A549 (cell line): Measurements from ENCODE around the gene SMARCAL1. TPM values are rescaled to one million over a fixed set of nuclear protein-coding genes. Genes with fewer than 3 reads are reported as not detected.

Experiments used
- ATAC-seq, 2 experiments: fragments of 200-7000 bp in 1 of 2; fragments of >200 bp in 1 of 2; cut with Nextera tagmentation in 1 of 2; cut with Tn5 transposase in 1 of 2; 3 replicates each; pipeline versions ENCODE4 v1.8.0 to v1.9.1; 2018 to 2020; ENCODE audit warnings: mild to moderate bottlenecking in 1 of 2, moderate library complexity in 1 of 2
- CTCF ChIA-PET: fragments of 300-600 bp; sonication (Branson Sonifier 250); formaldehyde crosslinking; extraction: SDS; loops from one replicate; lab custom pipeline; 2021; ENCODE audit warnings: antibody characterized with exemption, inconsistent platforms; lab: Yijun Ruan, JAX
- POLR2A ChIA-PET: fragments of 350-600 bp; formaldehyde crosslinking; extraction: SDS; loops from one replicate; lab custom pipeline; 2021; ENCODE audit warnings: antibody characterized with exemption, inconsistent platforms; lab: Yijun Ruan, JAX
- DNase-seq, 2 experiments: peaks; one replicate each; pipeline versions ENCODE4 v3.0.0 to v3.0.0-alpha.2; 2011 to 2016; ENCODE audit warnings: low read depth in 1 of 2, low spot score in 1 of 2
- FAIRE-seq: peaks from 2 replicates; lab custom pipeline; 2011; peaks lifted over from hg19 to GRCh38; lab: Jason Lieb, UNC
- H3K27ac ChIP-seq, 2 experiments: fragments of >200 bp; sonication (Bioruptor Twin); formaldehyde crosslinking; 3 replicates each; pipeline ENCODE4 v1.5.1; 2016 to 2017
- H3K4me1 ChIP-seq: fragments of >200 bp; sonication (Bioruptor Twin); formaldehyde crosslinking; 3 replicates; pipeline ENCODE4 v1.6.1; 2016
- H3K4me2 ChIP-seq: fragments of >200 bp; sonication (Bioruptor Twin); formaldehyde crosslinking; 3 replicates; pipeline ENCODE4 v1.6.1; 2016
- H3K4me3 ChIP-seq: fragments of >200 bp; sonication (Bioruptor Twin); formaldehyde crosslinking; 3 replicates; pipeline ENCODE4 v1.5.1; 2016
- H3K9me3 ChIP-seq: fragments of >200 bp; sonication (Bioruptor Twin); formaldehyde crosslinking; 3 replicates; pipeline ENCODE4 v1.6.1; 2016
- BHLHE40 ChIP-seq: IDR thresholded peaks from 2 replicates; pipeline ENCODE4 v1.6.1; 2012; ENCODE audit warnings: low read depth, low read length, inconsistent platforms
- CEBPB ChIP-seq, 2 experiments: fragments of >200 bp in 1 of 2; sonication (Bioruptor Twin) in 1 of 2; formaldehyde crosslinking in 1 of 2; IDR thresholded peaks; 2 replicates each; pipeline ENCODE4 v1.6.1; 2012 to 2016
- CHD2 ChIP-seq: fragments of 150-350 bp; IDR thresholded peaks from 2 replicates; pipeline ENCODE4 v1.6.1; 2014; ENCODE audit warnings: low read length; ENCODE audit not compliant: partially characterized antibody
- CHD4 ChIP-seq: fragments of 200-600 bp; sonication (generic); IDR thresholded peaks from 2 replicates; pipeline ENCODE4 v1.6.1; 2016; ENCODE audit warnings: antibody characterized with exemption, mild to moderate bottlenecking, borderline replicate concordance
- EHF ChIP-seq: fragments of 250-450 bp; sonication (Bioruptor Pico); IDR thresholded peaks from 2 replicates; pipeline ENCODE4 v1.5.0; 2020; ENCODE audit warnings: mild to moderate bottlenecking
- EP300 ChIP-seq, 2 experiments: fragments of >200 bp; sonication (Bioruptor Twin); formaldehyde crosslinking; IDR thresholded peaks; 2 replicates in 1 of 2; 3 replicates in 1 of 2; pipeline ENCODE4 v1.6.1; 2016 to 2017
- GATA3 ChIP-seq: IDR thresholded peaks from 2 replicates; pipeline ENCODE4 v1.6.1; 2012; ENCODE audit warnings: borderline replicate concordance
- HOXB13 ChIP-seq: fragments of 250-450 bp; sonication (Bioruptor Pico); IDR thresholded peaks from 2 replicates; pipeline ENCODE4 v1.5.0; 2020; ENCODE audit warnings: low read depth, mild to moderate bottlenecking, moderate library complexity
- HOXB5 ChIP-seq: fragments of 250-450 bp; sonication (Bioruptor Pico); IDR thresholded peaks from 2 replicates; pipeline ENCODE4 v1.5.0; 2020; ENCODE audit warnings: mild to moderate bottlenecking, moderate library complexity
- JUN ChIP-seq, 2 experiments: fragments of >200 bp; sonication (Bioruptor Twin); formaldehyde crosslinking; IDR thresholded peaks; 2 replicates in 1 of 2; 3 replicates in 1 of 2; pipeline ENCODE4 v1.6.1; 2016 to 2017
- JUNB ChIP-seq: fragments of >200 bp; sonication (Bioruptor Twin); formaldehyde crosslinking; IDR thresholded peaks from 2 replicates; pipeline ENCODE4 v1.6.1; 2016
- KDM1A ChIP-seq: fragments of 200-600 bp; sonication (generic); IDR thresholded peaks from 2 replicates; pipeline ENCODE4 v1.6.1; 2016; ENCODE audit warnings: low read depth, mild to moderate bottlenecking
- KDM5A ChIP-seq: fragments of 200-600 bp; sonication (generic); IDR thresholded peaks from 2 replicates; pipeline ENCODE4 v1.6.1; 2016; ENCODE audit warnings: antibody characterized with exemption, mild to moderate bottlenecking
- MAZ ChIP-seq: fragments of 150-350 bp; IDR thresholded peaks from 2 replicates; pipeline ENCODE4 v1.6.1; 2014; ENCODE audit warnings: antibody characterized with exemption, low read depth, low read length, borderline replicate concordance
- RAD21 ChIP-seq, 2 experiments: fragments of >200 bp in 1 of 2; sonication (Bioruptor Twin) in 1 of 2; formaldehyde crosslinking in 1 of 2; IDR thresholded peaks in 1 of 2; conservative IDR thresholded peaks in 1 of 2; 2 replicates in 1 of 2; 3 replicates in 1 of 2; pipeline ENCODE4 v1.6.1; 2012 to 2018; ENCODE audit warnings: inconsistent platforms in 1 of 2
- RARB ChIP-seq: fragments of 250-450 bp; sonication (Bioruptor Pico); IDR thresholded peaks from 2 replicates; pipeline ENCODE4 v1.8.0; 2021; ENCODE audit warnings: mild to moderate bottlenecking, moderate library complexity
- RFX5 ChIP-seq: fragments of 450-650 bp; IDR thresholded peaks from 2 replicates; pipeline ENCODE4 v1.7.1; 2014; ENCODE audit warnings: antibody characterized with exemption, mild to moderate bottlenecking, moderate library complexity
- RNF2 ChIP-seq: fragments of 200-600 bp; sonication (generic); IDR thresholded peaks from 2 replicates; pipeline ENCODE4 v1.6.1; 2016; ENCODE audit warnings: low read depth, mild to moderate bottlenecking, antibody characterized with exemption, moderate library complexity, borderline replicate concordance
- SREBF2 ChIP-seq: fragments of 450-650 bp; IDR thresholded peaks from 2 replicates; pipeline ENCODE4 v1.6.1; 2014; ENCODE audit warnings: mild to moderate bottlenecking, moderate library complexity
- TFCP2L1 ChIP-seq: fragments of 250-450 bp; sonication (Bioruptor Pico); IDR thresholded peaks from 2 replicates; pipeline ENCODE4 v1.5.0; 2021; ENCODE audit warnings: mild to moderate bottlenecking
- ZSCAN20 ChIP-seq: fragments of 250-450 bp; sonication (Bioruptor Pico); IDR thresholded peaks from 2 replicates; pipeline ENCODE4 v1.8.0; 2022; ENCODE audit warnings: mild to moderate bottlenecking, moderate library complexity
- WGBS: methylation state at CpG from one replicate; pipeline ENCODE4 v1.1.6; 2017; ENCODE audit errors: missing lambda C conversion rate; 5-methylcytosine and 5-hydroxymethylcytosine counted together
- polyA plus RNA-seq, 4 experiments: library from polyadenylated mRNA; depleted of rRNA in 3 of 4; stranded (reverse); fragments of >200 nt; fragmentation: RNase III in 1 of 4; extraction: RNeasy Plus Mini Kit Qiagen cat#74134 plus additional on column Dnase treatment in 1 of 4; gene quantifications; 2 replicates in 3 of 4; 3 replicates in 1 of 4; pipeline ENCODE4 v1.2.3, GENCODE V29; 2011 to 2017
- TF ChIP-seq, protein P1 (sequence below): fragments of 250-450 bp; sonication (Bioruptor Pico); IDR thresholded peaks from 2 replicates; pipeline ENCODE4 v1.5.0; 2020; ENCODE audit warnings: low read depth, mild to moderate bottlenecking, moderate library complexity
- TF ChIP-seq, protein P2 (sequence below): IDR thresholded peaks from 2 replicates; pipeline ENCODE4 v1.6.1; 2012
- TF ChIP-seq, protein P3 (sequence below): fragments of 200-600 bp; sonication (generic); IDR thresholded peaks from 2 replicates; pipeline ENCODE4 v1.6.1; 2016; ENCODE audit warnings: antibody characterized with exemption, mild to moderate bottlenecking, moderate library complexity
- TF ChIP-seq, protein P4 (sequence below): fragments of >200 bp; sonication (Bioruptor Twin); formaldehyde crosslinking; IDR thresholded peaks from 3 replicates; pipeline ENCODE4 v1.5.1; 2016

Gene SMARCAL1
- polyA plus RNA-seq, 2 of the 4 experiments (the other 2 are of a cell fraction) = 18.4 to 28.7 TPM

DNA sequence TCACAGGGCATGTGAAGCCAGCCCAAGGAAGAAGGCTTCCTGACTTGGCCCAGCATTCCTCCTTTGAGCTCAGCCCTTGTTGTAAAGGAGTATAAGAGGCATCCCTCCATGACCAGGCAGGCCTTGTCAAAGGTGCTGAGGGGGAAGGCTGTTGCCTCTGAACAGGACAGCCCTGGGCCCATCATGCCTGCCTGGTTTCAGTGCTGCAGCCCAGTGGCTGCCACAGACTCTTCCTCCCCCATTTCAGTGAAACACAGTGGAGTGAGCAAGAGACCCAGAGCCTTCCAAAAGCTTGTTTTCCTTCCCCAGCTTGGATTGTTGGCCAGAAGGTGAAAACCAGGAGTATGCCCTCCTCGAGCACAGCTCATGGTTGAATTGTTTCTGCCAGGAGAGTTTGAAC lies 66.5 kb downstream of the SMARCAL1 start:
- CTCF ChIA-PET = interaction anchor here (1.1 kb wide), 1 partner anchor 11 kb away, joined by 3 read pairs; no protein-coding TSS in a partner anchor
- no peaks in the 10 kb centered on the region for H3K4me1 ChIP-seq

DNA sequence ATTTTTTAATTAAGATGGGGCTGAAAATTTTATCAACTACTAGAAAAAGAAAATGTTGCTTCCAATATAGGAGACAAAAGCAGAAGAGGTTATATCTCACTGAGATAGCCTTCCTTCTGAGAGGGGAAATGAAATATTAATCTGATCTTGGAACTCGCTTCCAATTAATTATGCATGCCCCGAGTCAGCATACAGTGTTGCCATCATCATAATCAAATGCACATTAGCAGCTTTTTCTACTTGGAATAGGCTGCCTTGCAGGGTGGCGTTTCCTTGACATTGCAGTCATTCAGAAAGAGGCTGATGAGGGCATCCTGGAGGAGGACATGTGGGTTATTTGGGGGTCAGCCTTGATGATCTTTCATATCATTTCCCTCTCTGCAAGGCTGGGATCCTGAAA lies 67.9 kb downstream of the SMARCAL1 start:
- Histone ChIP-seq H3K4me2 (no peak overlapping the region), H3K9me3 (no peaks in the 10 kb centered on the region), H3K27ac (no peak overlapping the region)
- DNase-seq = no peak
- WGBS = 89% methylated on average over 3 of the region's 3 CpGs
- no peak for TF ChIP-seq JUNB
- no peak for TF ChIP-seq CHD2
- no peak for TF ChIP-seq EP300 (IDR thresholded peaks at IDR 0.05)
- TF ChIP-seq, protein P1, sequence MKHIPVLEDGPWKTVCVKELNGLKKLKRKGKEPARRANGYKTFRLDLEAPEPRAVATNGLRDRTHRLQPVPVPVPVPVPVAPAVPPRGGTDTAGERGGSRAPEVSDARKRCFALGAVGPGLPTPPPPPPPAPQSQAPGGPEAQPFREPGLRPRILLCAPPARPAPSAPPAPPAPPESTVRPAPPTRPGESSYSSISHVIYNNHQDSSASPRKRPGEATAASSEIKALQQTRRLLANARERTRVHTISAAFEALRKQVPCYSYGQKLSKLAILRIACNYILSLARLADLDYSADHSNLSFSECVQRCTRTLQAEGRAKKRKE = no peak
- TF ChIP-seq RARB (CRISPR knock-in tag) = no peak
- TF ChIP-seq, protein P2, sequence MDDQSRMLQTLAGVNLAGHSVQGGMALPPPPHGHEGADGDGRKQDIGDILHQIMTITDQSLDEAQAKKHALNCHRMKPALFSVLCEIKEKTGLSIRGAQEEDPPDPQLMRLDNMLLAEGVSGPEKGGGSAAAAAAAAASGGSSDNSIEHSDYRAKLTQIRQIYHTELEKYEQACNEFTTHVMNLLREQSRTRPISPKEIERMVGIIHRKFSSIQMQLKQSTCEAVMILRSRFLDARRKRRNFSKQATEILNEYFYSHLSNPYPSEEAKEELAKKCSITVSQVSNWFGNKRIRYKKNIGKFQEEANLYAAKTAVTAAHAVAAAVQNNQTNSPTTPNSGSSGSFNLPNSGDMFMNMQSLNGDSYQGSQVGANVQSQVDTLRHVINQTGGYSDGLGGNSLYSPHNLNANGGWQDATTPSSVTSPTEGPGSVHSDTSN = no peak
- no peak for TF ChIP-seq RFX5
- TF ChIP-seq JUN (IDR thresholded peaks at IDR 0.05) = no peak
- no peak for TF ChIP-seq CEBPB (IDR thresholded peaks at IDR 0.05)
- TF ChIP-seq RAD21 (conservative IDR thresholded peaks at IDR 0.05 in 1 of 2, IDR thresholded peaks at IDR 0.05 in 1 of 2) = no peak
- TF ChIP-seq GATA3 = no peak
- TF ChIP-seq EHF = no peak
- no peak for TF ChIP-seq SREBF2
- TF ChIP-seq HOXB5 = no peak
- TF ChIP-seq, protein P3, sequence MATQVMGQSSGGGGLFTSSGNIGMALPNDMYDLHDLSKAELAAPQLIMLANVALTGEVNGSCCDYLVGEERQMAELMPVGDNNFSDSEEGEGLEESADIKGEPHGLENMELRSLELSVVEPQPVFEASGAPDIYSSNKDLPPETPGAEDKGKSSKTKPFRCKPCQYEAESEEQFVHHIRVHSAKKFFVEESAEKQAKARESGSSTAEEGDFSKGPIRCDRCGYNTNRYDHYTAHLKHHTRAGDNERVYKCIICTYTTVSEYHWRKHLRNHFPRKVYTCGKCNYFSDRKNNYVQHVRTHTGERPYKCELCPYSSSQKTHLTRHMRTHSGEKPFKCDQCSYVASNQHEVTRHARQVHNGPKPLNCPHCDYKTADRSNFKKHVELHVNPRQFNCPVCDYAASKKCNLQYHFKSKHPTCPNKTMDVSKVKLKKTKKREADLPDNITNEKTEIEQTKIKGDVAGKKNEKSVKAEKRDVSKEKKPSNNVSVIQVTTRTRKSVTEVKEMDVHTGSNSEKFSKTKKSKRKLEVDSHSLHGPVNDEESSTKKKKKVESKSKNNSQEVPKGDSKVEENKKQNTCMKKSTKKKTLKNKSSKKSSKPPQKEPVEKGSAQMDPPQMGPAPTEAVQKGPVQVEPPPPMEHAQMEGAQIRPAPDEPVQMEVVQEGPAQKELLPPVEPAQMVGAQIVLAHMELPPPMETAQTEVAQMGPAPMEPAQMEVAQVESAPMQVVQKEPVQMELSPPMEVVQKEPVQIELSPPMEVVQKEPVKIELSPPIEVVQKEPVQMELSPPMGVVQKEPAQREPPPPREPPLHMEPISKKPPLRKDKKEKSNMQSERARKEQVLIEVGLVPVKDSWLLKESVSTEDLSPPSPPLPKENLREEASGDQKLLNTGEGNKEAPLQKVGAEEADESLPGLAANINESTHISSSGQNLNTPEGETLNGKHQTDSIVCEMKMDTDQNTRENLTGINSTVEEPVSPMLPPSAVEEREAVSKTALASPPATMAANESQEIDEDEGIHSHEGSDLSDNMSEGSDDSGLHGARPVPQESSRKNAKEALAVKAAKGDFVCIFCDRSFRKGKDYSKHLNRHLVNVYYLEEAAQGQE = no peak
- TF ChIP-seq ZSCAN20 (CRISPR knock-in tag) = no peak
- TF ChIP-seq, all 56 proteins: peak for 0
- ATAC-seq = no peak
- FAIRE-seq = no peak
- no peak overlapping the region for H3K4me3 ChIP-seq
- POLR2A ChIA-PET = no interaction called here
- CTCF ChIA-PET = no interaction called here
- H3K4me1 ChIP-seq = no peaks in the 10 kb centered on the region

More for the DNA sequence above, 66.5 kb downstream of the SMARCAL1 start:
- TF ChIP-seq TFCP2L1 (CRISPR knock-in tag) (no peak), RARB (CRISPR knock-in tag) (no peak), HOXB5 (no peak), MAZ (no peak), BHLHE40 (no peak), EHF (no peak), ZSCAN20 (CRISPR knock-in tag) (no peak), KDM1A (no peak), KDM5A (no peak), CEBPB (IDR thresholded peaks at IDR 0.05) (no peak), RNF2 (no peak), CHD4 (no peak), HOXB13 (no peak)
- TF ChIP-seq, protein P4, sequence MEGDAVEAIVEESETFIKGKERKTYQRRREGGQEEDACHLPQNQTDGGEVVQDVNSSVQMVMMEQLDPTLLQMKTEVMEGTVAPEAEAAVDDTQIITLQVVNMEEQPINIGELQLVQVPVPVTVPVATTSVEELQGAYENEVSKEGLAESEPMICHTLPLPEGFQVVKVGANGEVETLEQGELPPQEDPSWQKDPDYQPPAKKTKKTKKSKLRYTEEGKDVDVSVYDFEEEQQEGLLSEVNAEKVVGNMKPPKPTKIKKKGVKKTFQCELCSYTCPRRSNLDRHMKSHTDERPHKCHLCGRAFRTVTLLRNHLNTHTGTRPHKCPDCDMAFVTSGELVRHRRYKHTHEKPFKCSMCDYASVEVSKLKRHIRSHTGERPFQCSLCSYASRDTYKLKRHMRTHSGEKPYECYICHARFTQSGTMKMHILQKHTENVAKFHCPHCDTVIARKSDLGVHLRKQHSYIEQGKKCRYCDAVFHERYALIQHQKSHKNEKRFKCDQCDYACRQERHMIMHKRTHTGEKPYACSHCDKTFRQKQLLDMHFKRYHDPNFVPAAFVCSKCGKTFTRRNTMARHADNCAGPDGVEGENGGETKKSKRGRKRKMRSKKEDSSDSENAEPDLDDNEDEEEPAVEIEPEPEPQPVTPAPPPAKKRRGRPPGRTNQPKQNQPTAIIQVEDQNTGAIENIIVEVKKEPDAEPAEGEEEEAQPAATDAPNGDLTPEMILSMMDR = no peak
- FAIRE-seq (no peak), DNase-seq (no peak), ATAC-seq (no peak; a peak in 1 of 6 replicates)
- POLR2A ChIA-PET = no interaction called here
- H3K9me3 ChIP-seq = no peaks in the 10 kb centered on the region
- WGBS = 45% methylated on average over 1 of the region's 1 CpG
- H3K27ac ChIP-seq = no peak overlapping the region
- no peak overlapping the region for H3K4me2 ChIP-seq
- no peak overlapping the region for H3K4me3 ChIP-seq
